IMR-90 (cell line): ENCODE measurements around the gene SLC49A4. TPM values are rescaled to one million over a fixed set of nuclear protein-coding genes. Genes with fewer than 3 reads are reported as not detected.

Experiments used
- ATAC-seq: fragments of 200-7000 bp; cut with Tn5 transposase; 2 replicates; pipeline ENCODE4 v1.9.1; 2020; ENCODE audit warnings: low read depth, mild to moderate bottlenecking, moderate library complexity
- BruUV-seq: library from RNA; stranded (reverse); fragments of 400-500 nt; replicated peaks from 2 replicates; lab custom pipeline; 2021; lab: Mats Ljungman, UMichigan
- CTCF ChIA-PET: fragments of 300-600 bp; formaldehyde crosslinking; extraction: SDS; loops from one replicate; lab custom pipeline; 2021; ENCODE audit warnings: antibody characterized with exemption; lab: Yijun Ruan, JAX
- POLR2A ChIA-PET: fragments of 300-600 bp; sonication (Branson Sonifier 250); formaldehyde crosslinking; loops from one replicate; lab custom pipeline; 2022; ENCODE audit warnings: antibody characterized with exemption; ENCODE audit not compliant: unreplicated experiment; lab: Charles Lee
- DNase-seq: peaks from one replicate; pipeline ENCODE4 v3.0.0; 2013
- H2AFZ ChIP-seq: replicated peaks from 2 replicates; pipeline ENCODE3; 2013; ENCODE audit warnings: low read length, mild to moderate bottlenecking; ENCODE audit not compliant: poor library complexity
- H2AK5ac ChIP-seq: 2 replicates; pipeline ENCODE4 v1.6.1; 2013; ENCODE audit warnings: low read depth, low read length, inconsistent platforms
- H2AK9ac ChIP-seq: replicated peaks from 2 replicates; pipeline ENCODE3; 2013; ENCODE audit warnings: mild to moderate bottlenecking, low read depth, low read length, moderate library complexity; ENCODE audit not compliant: poor library complexity
- H2BK120ac ChIP-seq: 2 replicates; pipeline ENCODE4 v1.6.1; 2013; ENCODE audit warnings: low read depth, low read length, inconsistent platforms
- H2BK15ac ChIP-seq: 3 replicates; pipeline ENCODE4 v1.6.1; 2013; ENCODE audit warnings: low read depth, low read length, inconsistent platforms
- H2BK20ac ChIP-seq: 2 replicates; pipeline ENCODE4 v1.6.1; 2013; ENCODE audit warnings: low read depth, mild to moderate bottlenecking, inconsistent platforms, low read length, moderate library complexity
- H2BK5ac ChIP-seq: 2 replicates; pipeline ENCODE4 v1.6.1; 2013; ENCODE audit warnings: mild to moderate bottlenecking, low read depth, low read length, inconsistent platforms; ENCODE audit not compliant: poor library complexity, severe bottlenecking
- H3K14ac ChIP-seq: replicated peaks from 2 replicates; pipeline ENCODE4 v1.6.1; 2013; ENCODE audit warnings: low read depth, low read length, inconsistent platforms
- H3K18ac ChIP-seq: 2 replicates; pipeline ENCODE4 v1.6.1; 2013; ENCODE audit warnings: low read depth, low read length, control low read depth
- H3K23ac ChIP-seq: 2 replicates; pipeline ENCODE4 v1.6.1; 2013; ENCODE audit warnings: low read depth, low read length, inconsistent platforms
- H3K27ac ChIP-seq: 2 replicates; pipeline ENCODE4 v1.5.1; 2013; ENCODE audit warnings: mild to moderate bottlenecking, control low read depth, low read length; ENCODE audit not compliant: insufficient read depth
- H3K27me3 ChIP-seq: 2 replicates; pipeline ENCODE4 v1.6.1; 2013; ENCODE audit warnings: low read length; ENCODE audit not compliant: control insufficient read depth, insufficient read depth
- H3K36me3 ChIP-seq: 2 replicates; pipeline ENCODE4 v1.6.1; 2013; ENCODE audit warnings: low read length, mixed read lengths; ENCODE audit not compliant: control insufficient read depth, insufficient read depth
- H3K4ac ChIP-seq: 2 replicates; pipeline ENCODE4 v1.6.1; 2013; ENCODE audit warnings: low read depth, low read length, inconsistent platforms
- H3K4me1 ChIP-seq: 2 replicates; pipeline ENCODE4 v1.6.1; 2013; ENCODE audit warnings: low read length, mixed read lengths; ENCODE audit not compliant: control insufficient read depth, insufficient read depth
- H3K4me2 ChIP-seq: 2 replicates; pipeline ENCODE4 v1.6.1; 2013; ENCODE audit warnings: low read depth, mild to moderate bottlenecking, control low read depth, low read length, moderate library complexity
- H3K4me3 ChIP-seq: 2 replicates; pipeline ENCODE4 v1.5.1; 2013; ENCODE audit warnings: low read depth, mild to moderate bottlenecking, control low read depth, low read length, moderate library complexity; ENCODE audit not compliant: insufficient read depth
- H3K56ac ChIP-seq: 2 replicates; pipeline ENCODE4 v1.6.1; 2013; ENCODE audit warnings: low read length, inconsistent platforms; ENCODE audit not compliant: insufficient read depth; ENCODE audit errors: extremely low read depth
- H3K79me1 ChIP-seq, 2 experiments: 2 replicates each; pipeline ENCODE4 v1.6.1; 2013; ENCODE audit warnings: low read length in 2 of 2, inconsistent platforms in 1 of 2, low read depth in 1 of 2
- H3K9ac ChIP-seq: 2 replicates; pipeline ENCODE4 v1.6.1; 2013; ENCODE audit warnings: low read depth, low read length, control low read depth
- H3K9me1 ChIP-seq: 2 replicates; pipeline ENCODE4 v1.6.1; 2013; ENCODE audit warnings: low read length, inconsistent platforms; ENCODE audit not compliant: insufficient read depth
- H3K9me3 ChIP-seq: 2 replicates; pipeline ENCODE4 v1.6.1; 2013; ENCODE audit warnings: low read length; ENCODE audit not compliant: control insufficient read depth, insufficient read depth
- H4K20me1 ChIP-seq: 2 replicates; pipeline ENCODE4 v1.6.1; 2013; ENCODE audit warnings: low read length, inconsistent platforms; ENCODE audit not compliant: insufficient read depth
- H4K5ac ChIP-seq: 2 replicates; pipeline ENCODE4 v1.6.1; 2013; ENCODE audit warnings: mild to moderate bottlenecking, low read depth, low read length, control low read depth
- H4K8ac ChIP-seq, 2 experiments: 2 replicates each; pipeline ENCODE4 v1.6.1; 2013; ENCODE audit warnings: low read depth in 2 of 2, low read length in 2 of 2, control low read depth in 1 of 2, inconsistent platforms in 1 of 2
- H4K91ac ChIP-seq: 2 replicates; pipeline ENCODE4 v1.6.1; 2013; ENCODE audit warnings: low read depth, low read length, inconsistent platforms; ENCODE audit not compliant: insufficient read depth
- BHLHE40 ChIP-seq: fragments of 150-350 bp; IDR thresholded peaks from 2 replicates; pipeline ENCODE4 v1.6.1; 2016; ENCODE audit warnings: mild to moderate bottlenecking, low read depth, low read length
- CEBPB ChIP-seq: IDR thresholded peaks from 2 replicates; pipeline ENCODE4 v1.6.1; 2012; ENCODE audit warnings: low read depth, low read length, improper control_type of control experiment
- CHD1 ChIP-seq: IDR thresholded peaks from 2 replicates; pipeline ENCODE4 v1.6.1; 2012; ENCODE audit warnings: low read depth, low read length, improper control_type of control experiment
- FOS ChIP-seq: fragments of 150-350 bp; IDR thresholded peaks from 2 replicates; pipeline ENCODE4 v1.6.1; 2016; ENCODE audit warnings: low read depth, low read length
- MAFK ChIP-seq: IDR thresholded peaks from 2 replicates; pipeline ENCODE4 v1.6.1; 2012; ENCODE audit warnings: low read depth, low read length, improper control_type of control experiment
- MXI1 ChIP-seq: IDR thresholded peaks from 2 replicates; pipeline ENCODE4 v1.6.1; 2012; ENCODE audit warnings: low read depth, mild to moderate bottlenecking, low read length, moderate library complexity, borderline replicate concordance
- POLR2A ChIP-seq: IDR thresholded peaks from 2 replicates; pipeline ENCODE4 v1.6.1; 2012; ENCODE audit warnings: mild to moderate bottlenecking, low read depth, low read length
- RCOR1 ChIP-seq: IDR thresholded peaks from 2 replicates; pipeline ENCODE4 v1.6.1; 2012; ENCODE audit warnings: mild to moderate bottlenecking, low read length, improper control_type of control experiment; ENCODE audit not compliant: insufficient replicate concordance
- RFX5 ChIP-seq: IDR thresholded peaks from 2 replicates; pipeline ENCODE4 v1.8.0; 2012; ENCODE audit warnings: low read depth, mild to moderate bottlenecking, low read length, moderate library complexity
- SMC3 ChIP-seq: fragments of 150-350 bp; IDR thresholded peaks from 2 replicates; pipeline ENCODE4 v1.6.1; 2016; ENCODE audit warnings: low read depth, mild to moderate bottlenecking, antibody characterized with exemption, low read length, moderate library complexity
- WGBS, 2 experiments: methylation state at CpG; one replicate each; pipeline versions ENCODE4 v1.1.5 to v1.1.7; 2013; ENCODE audit warnings: missing lambda C conversion rate in 2 of 2; ENCODE audit not compliant: insufficient read length in 1 of 2; ENCODE audit errors: extremely low coverage in 2 of 2; 5-methylcytosine and 5-hydroxymethylcytosine counted together
- dilution Hi-C: fragments of 300-500 bp; cut with HindIII; formaldehyde crosslinking; loops from one replicate; pipeline ENCODE4 v1.14.3; 2018; ENCODE audit warnings: low sequenced_read_pairs; ENCODE audit not compliant: unreplicated experiment
- in situ Hi-C: fragments of 300-500 bp; cut with MboI; formaldehyde crosslinking; loops from 3 replicates; pipeline ENCODE4 v1.14.3; 2019; ENCODE audit warnings: low sequenced_read_pairs, inconsistent platforms, mixed read lengths
- intact Hi-C: fragments of 100-400 bp; cut with micrococcal nuclease; formaldehyde crosslinking; loops from 2 replicates; pipeline ENCODE4 v1.10.0; 2022
- polyA plus RNA-seq, 3 experiments: library from polyadenylated mRNA; depleted of rRNA; stranded (reverse); fragments of >200 nt; gene quantifications; 2 replicates each; pipeline ENCODE4 v1.2.3, GENCODE V29; 2012; ENCODE audit warnings: low replicate concordance in 1 of 3
- total RNA-seq: library from RNA; depleted of rRNA; stranded (reverse); fragments of >200 nt; gene quantifications from 2 replicates; pipeline ENCODE4 v1.2.3, GENCODE V29; 2012
- TF ChIP-seq, protein P1 (sequence below): conservative IDR thresholded peaks from 2 replicates; pipeline ENCODE4 v1.5.1; 2012; ENCODE audit warnings: mild to moderate bottlenecking, low read depth, low read length, improper control_type of control experiment
- TF ChIP-seq, protein P2 (sequence below): fragments of 150-350 bp; IDR thresholded peaks from 2 replicates; pipeline ENCODE4 v1.6.1; 2016; ENCODE audit warnings: low read depth, mild to moderate bottlenecking, low read length, moderate library complexity, borderline replicate concordance

The SLC49A4 gene
- total and polyA plus RNA-seq, 2 of the 4 experiments (the other 2 are of a cell fraction): 6.5 to 6.8 TPM

DNA sequence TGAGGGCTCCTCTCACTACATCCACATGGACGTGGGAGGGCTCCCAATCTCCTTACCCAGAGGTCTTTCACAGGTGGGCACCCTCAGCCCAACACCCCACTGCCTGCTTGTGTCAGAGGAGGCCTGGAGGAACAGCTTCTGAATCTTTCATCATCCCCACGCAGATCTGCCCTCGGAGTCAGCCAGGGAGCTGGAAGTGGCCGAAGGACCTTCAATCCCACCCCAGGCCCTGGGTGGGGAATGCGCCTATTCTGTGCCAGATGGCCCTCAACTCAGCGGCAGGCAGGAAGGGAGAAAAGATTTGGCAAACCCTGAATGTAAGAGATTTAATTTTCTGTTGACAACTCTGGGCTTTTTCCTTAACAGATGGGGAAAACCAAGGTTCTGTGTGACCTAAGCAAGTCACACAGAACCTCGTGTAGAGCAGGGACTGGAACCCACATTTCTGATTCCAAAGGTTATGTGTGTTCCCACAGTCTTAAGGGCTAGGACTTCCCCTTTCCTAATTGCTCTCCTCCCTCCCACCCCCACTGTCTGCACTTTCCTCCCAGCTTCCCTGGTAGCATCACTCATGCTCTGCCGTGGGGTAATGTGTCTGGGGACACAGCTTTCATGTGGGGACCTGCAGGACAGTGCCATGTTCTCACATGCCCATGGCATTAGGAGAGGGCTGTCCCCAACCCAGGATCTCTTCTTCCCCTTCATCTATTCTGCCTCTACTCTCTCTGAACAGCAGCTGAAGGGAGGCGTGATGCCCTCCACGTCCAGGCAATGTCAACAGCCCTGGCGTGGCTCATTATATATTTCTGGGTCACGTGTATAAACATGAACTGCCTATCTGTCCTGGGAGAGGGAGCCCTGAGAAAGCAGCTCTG is 134.6 kb downstream of the SLC49A4 start (continued):
- no peak for TF ChIP-seq MAFK

DNA sequence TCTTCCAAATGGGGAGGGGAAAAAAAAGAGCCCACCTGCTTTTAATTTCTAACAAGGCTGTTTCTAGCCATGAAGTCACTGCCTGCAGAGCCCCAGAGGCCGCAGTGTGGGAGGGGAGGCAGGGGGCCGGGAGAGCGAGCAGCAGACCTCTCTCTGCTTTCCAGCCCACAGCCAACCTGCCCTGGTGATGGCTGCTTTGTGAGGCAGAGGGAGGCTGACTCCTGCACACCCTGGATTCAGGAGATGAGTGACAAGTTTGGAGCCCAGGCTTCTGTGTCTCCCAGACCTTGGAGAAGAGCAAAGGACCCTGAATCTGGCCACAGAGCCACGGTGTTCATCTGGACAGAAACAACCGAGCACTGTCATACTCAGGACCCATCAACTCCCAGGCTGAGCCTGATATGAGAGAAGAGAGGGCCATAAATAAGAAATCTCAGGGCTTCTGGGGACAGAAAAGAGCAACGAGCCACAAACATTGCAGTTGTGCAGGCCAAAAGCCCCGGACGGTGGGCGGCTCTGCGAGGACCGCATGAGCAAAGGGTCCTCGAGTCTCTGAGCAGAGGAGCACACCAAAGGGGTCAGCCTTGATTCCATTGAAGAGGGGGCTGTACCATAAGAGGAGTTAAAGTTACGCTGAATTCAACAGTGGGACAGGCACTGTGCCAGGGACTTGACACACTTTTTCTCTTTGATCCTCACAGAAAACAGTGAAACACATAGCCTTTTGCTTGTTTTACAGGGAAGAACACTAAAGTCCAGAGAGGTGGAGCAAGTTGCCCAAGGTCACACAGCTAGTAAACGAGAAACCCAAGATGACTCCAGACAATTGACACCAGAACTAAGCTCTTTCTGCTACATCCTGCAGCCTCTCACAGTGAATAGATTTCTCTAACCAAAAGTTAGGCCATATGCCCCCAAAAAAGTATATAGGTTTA is 135.5 kb downstream of the SLC49A4 start:
- Histone ChIP-seq H3K18ac (no peak overlapping the region), H3K14ac (no peak overlapping the region), H2AK5ac (no peak overlapping the region), H2AK9ac (no peak overlapping the region), H3K4me1 (no peaks in the 10 kb centered on the region), H3K36me3 (no peaks in the 10 kb centered on the region), H3K4me2 (no peak overlapping the region), H2BK120ac (no peak overlapping the region), H3K4ac (no peak overlapping the region), H4K91ac (no peak overlapping the region), H4K5ac (no peak overlapping the region), H3K4me3 (no peak overlapping the region), H3K9me3 (no peaks in the 10 kb centered on the region), H2BK15ac (no peak overlapping the region), H3K56ac (no peak overlapping the region), H3K23ac (no peak overlapping the region), H3K79me1 (no peaks in the 10 kb centered on the region), H3K9ac (no peak overlapping the region), H2AFZ (no peak overlapping the region), H3K9me1 (no peaks in the 10 kb centered on the region), H4K8ac (no peak overlapping the region), H3K27me3 (peaks cover 40% of the 10 kb centered on the region), H3K27ac (no peak overlapping the region), H2BK5ac (no peak overlapping the region), H2BK20ac (no peak overlapping the region), H4K20me1 (no peaks in the 10 kb centered on the region)
- ATAC-seq (no peak), DNase-seq (no peak)
- in situ Hi-C loops: no loop called here
- ChIA-PET POLR2A (no interaction called here), CTCF (no interaction called here)
- no TSS peak for BruUV-seq
- no CpG with 5 or more reads among the region's 14 CpGs for WGBS, 2 experiments
- intact Hi-C loops: no loop called here
- dilution Hi-C loops: no loop called here
- TF ChIP-seq MXI1 (no peak), FOS (no peak), MAFK (no peak), RCOR1 (no peak), POLR2A (no peak), CEBPB (no peak), SMC3 (no peak), BHLHE40 (no peak), CHD1 (no peak), RFX5 (no peak)
- TF ChIP-seq, protein P1, sequence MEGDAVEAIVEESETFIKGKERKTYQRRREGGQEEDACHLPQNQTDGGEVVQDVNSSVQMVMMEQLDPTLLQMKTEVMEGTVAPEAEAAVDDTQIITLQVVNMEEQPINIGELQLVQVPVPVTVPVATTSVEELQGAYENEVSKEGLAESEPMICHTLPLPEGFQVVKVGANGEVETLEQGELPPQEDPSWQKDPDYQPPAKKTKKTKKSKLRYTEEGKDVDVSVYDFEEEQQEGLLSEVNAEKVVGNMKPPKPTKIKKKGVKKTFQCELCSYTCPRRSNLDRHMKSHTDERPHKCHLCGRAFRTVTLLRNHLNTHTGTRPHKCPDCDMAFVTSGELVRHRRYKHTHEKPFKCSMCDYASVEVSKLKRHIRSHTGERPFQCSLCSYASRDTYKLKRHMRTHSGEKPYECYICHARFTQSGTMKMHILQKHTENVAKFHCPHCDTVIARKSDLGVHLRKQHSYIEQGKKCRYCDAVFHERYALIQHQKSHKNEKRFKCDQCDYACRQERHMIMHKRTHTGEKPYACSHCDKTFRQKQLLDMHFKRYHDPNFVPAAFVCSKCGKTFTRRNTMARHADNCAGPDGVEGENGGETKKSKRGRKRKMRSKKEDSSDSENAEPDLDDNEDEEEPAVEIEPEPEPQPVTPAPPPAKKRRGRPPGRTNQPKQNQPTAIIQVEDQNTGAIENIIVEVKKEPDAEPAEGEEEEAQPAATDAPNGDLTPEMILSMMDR: no peak
- TF ChIP-seq, protein P2, sequence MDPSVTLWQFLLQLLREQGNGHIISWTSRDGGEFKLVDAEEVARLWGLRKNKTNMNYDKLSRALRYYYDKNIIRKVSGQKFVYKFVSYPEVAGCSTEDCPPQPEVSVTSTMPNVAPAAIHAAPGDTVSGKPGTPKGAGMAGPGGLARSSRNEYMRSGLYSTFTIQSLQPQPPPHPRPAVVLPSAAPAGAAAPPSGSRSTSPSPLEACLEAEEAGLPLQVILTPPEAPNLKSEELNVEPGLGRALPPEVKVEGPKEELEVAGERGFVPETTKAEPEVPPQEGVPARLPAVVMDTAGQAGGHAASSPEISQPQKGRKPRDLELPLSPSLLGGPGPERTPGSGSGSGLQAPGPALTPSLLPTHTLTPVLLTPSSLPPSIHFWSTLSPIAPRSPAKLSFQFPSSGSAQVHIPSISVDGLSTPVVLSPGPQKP: no peak
